Gastroesophageal sphincter (tissue), 3 donors: ENCODE results near the gene UGT1A8.

Experiments used
- CTCF ChIP-seq, 4 experiments: fragments of 200-600 bp in 2 of 4; fragments of 450-650 bp in 2 of 4; sonication (generic) in 1 of 4; IDR thresholded peaks; one replicate each; pipeline ENCODE4 v1.5.1; 2017 to 2019; ENCODE audit warnings: antibody characterized with exemption in 4 of 4, mild to moderate bottlenecking in 2 of 4, moderate library complexity in 2 of 4
- POLR2A ChIP-seq, 2 donors: fragments of 450-650 bp; IDR thresholded peaks; one replicate each; pipeline ENCODE4 v1.6.1; 2017; ENCODE audit warnings: antibody characterized with exemption in 2 of 2, mild to moderate bottlenecking in 2 of 2, moderate library complexity in 1 of 2
- POLR2AphosphoS5 ChIP-seq: sonication (generic); formaldehyde crosslinking; IDR thresholded peaks from one replicate; pipeline ENCODE4 v1.6.1; 2017; ENCODE audit warnings: antibody characterized with exemption

- TF ChIP-seq CTCF (IDR thresholded peaks at IDR 0.05), result no peak
- no peak for TF ChIP-seq POLR2A (IDR thresholded peaks at IDR 0.05)
- no peak for TF ChIP-seq POLR2AphosphoS5
Observed at GRCh38 chr2:233714121-233714520, 96.7 kb downstream of the UGT1A8 start.
